Upper lobe of right lung (tissue), 1 donor: Measurements from ENCODE around the gene RBPMS2. TPM values are rescaled to one million over a fixed set of nuclear protein-coding genes. Genes with fewer than 3 reads are reported as not detected.

Experiments
- ATAC-seq: fragments of 200-7000 bp; cut with Tn5 transposase; one replicate; pipeline ENCODE4 v1.9.1; 2020; ENCODE audit warnings: mild to moderate bottlenecking, moderate library complexity
- DNase-seq: peaks from one replicate; pipeline ENCODE4 v3.0.0-alpha.2; 2020
- H3K27ac ChIP-seq: fragments of 200-600 bp; one replicate; pipeline ENCODE4 v1.8.0; 2022
- H3K27me3 ChIP-seq: fragments of 200-600 bp; one replicate; pipeline ENCODE4 v1.8.0; 2022; ENCODE audit warnings: mild to moderate bottlenecking
- H3K36me3 ChIP-seq: fragments of 200-600 bp; one replicate; pipeline ENCODE4 v1.8.0; 2022
- H3K4me1 ChIP-seq: fragments of 200-600 bp; one replicate; pipeline ENCODE4 v1.8.0; 2022
- H3K4me3 ChIP-seq: fragments of 200-600 bp; one replicate; pipeline ENCODE4 v1.8.0; 2022; ENCODE audit warnings: mild to moderate bottlenecking
- H3K9me3 ChIP-seq: fragments of 200-600 bp; one replicate; pipeline ENCODE4 v1.8.0; 2022
- CTCF ChIP-seq: fragments of 200-600 bp; IDR thresholded peaks from one replicate; pipeline ENCODE4 v1.8.0; 2022; ENCODE audit warnings: antibody characterized with exemption
- intact Hi-C: fragments of 100-400 bp; cut with DNase I; formaldehyde crosslinking; loops from one replicate; pipeline ENCODE4 v1.11.0; 2022
- total RNA-seq: library from RNA; stranded (reverse); fragmentation: NEBNext Ultra II Directional; extraction: Animal tissue kit (Norgen Biotek cat#: 25700); gene quantifications from one replicate; pipeline ENCODE4 v1.2.1, GENCODE V29; 2021
- donor health status: DM: no; HTN: yes; CAD: no; lungs with severe emphysema.

The RBPMS2 gene
- total RNA-seq, 1 donor from 2014 or later = 4.5 TPM

GRCh38 chr15:64720188-64720587 is 55.2 kb downstream of the RBPMS2 start:
- H3K36me3 ChIP-seq = no peaks in the 10 kb centered on the region
- H3K9me3 ChIP-seq = no peaks in the 10 kb centered on the region
- no peak for TF ChIP-seq CTCF
- no peak for DNase-seq
- no peak for ATAC-seq
- no peak overlapping the region for H3K27ac ChIP-seq
- no peaks in the 10 kb centered on the region for H3K27me3 ChIP-seq
- H3K4me1 ChIP-seq = peaks cover 9% of the 10 kb centered on the region
- no peak overlapping the region for H3K4me3 ChIP-seq
- intact Hi-C loops = no loop called here

GRCh38 chr15:64717735-64718495 is 57.5 kb downstream of the RBPMS2 start:
- no peak for DNase-seq
- Histone ChIP-seq H3K4me3 (no peak overlapping the region), H3K4me1 (peaks cover 9% of the 10 kb centered on the region), H3K36me3 (no peaks in the 10 kb centered on the region), H3K27me3 (no peaks in the 10 kb centered on the region), H3K9me3 (no peaks in the 10 kb centered on the region), H3K27ac (peak overlapping the region; percentile 75)
- no peak for TF ChIP-seq CTCF
- intact Hi-C loops = no loop called here
- peak; percentile 37 for ATAC-seq

GRCh38 chr15:64717130-64717529 is 58.3 kb downstream of the RBPMS2 start:
- Histone ChIP-seq H3K27me3 (no peaks in the 10 kb centered on the region), H3K27ac (peak overlapping the region; percentile 75), H3K4me3 (no peak overlapping the region), H3K4me1 (peaks cover 9% of the 10 kb centered on the region), H3K36me3 (no peaks in the 10 kb centered on the region), H3K9me3 (no peaks in the 10 kb centered on the region)
- intact Hi-C loops = no loop called here
- ATAC-seq (no peak), DNase-seq (no peak)
- no peak for TF ChIP-seq CTCF

- Histone ChIP-seq H3K4me3 (no peak overlapping the region), H3K27me3 (no peaks in the 10 kb centered on the region), H3K9me3 (no peaks in the 10 kb centered on the region), H3K36me3 (no peaks in the 10 kb centered on the region), H3K27ac (no peak overlapping the region), H3K4me1 (peaks cover 9% of the 10 kb centered on the region)
- DNase-seq (no peak), ATAC-seq (no peak)
- intact Hi-C loops = no loop called here
- no peak for TF ChIP-seq CTCF
Measured at GRCh38 chr15:64716452-64716851, 58.9 kb downstream of the RBPMS2 start.

GRCh38 chr15:64713592-64713991 is 61.8 kb downstream of the RBPMS2 start:
- Histone ChIP-seq H3K4me1 (peaks cover 9% of the 10 kb centered on the region), H3K27me3 (no peaks in the 10 kb centered on the region), H3K9me3 (no peaks in the 10 kb centered on the region), H3K27ac (no peak overlapping the region), H3K4me3 (no peak overlapping the region), H3K36me3 (no peaks in the 10 kb centered on the region)
- ATAC-seq (no peak), DNase-seq (no peak)
- TF ChIP-seq CTCF = no peak
- intact Hi-C loops = no loop called here

- Histone ChIP-seq H3K27ac (no peak overlapping the region), H3K36me3 (no peaks in the 10 kb centered on the region), H3K4me3 (no peak overlapping the region), H3K4me1 (no peaks in the 10 kb centered on the region), H3K27me3 (no peaks in the 10 kb centered on the region), H3K9me3 (no peaks in the 10 kb centered on the region)
- ATAC-seq (no peak), DNase-seq (no peak)
- intact Hi-C loops = no loop called here
- TF ChIP-seq CTCF = no peak
Measured at GRCh38 chr15:64712353-64712752, 63.0 kb downstream of the RBPMS2 start.
